Stimulated activated CD4-positive, alpha-beta T cell treated with anti-CD3 and anti-CD28 coated beads, Interleukin-4, amount 100 ng/mL, for 24 hours (primary cell): ENCODE results near the gene MACC1.
"Not testable (repeated sequence)": the region's sequence is repeated elsewhere in the genome, so short reads cannot be mapped to it uniquely, and the experiment has no call there.

Experiments
- DNase-seq: peaks from one replicate; pipeline ENCODE4 v3.0.0-alpha.2; 2020

Gene MACC1

DNA sequence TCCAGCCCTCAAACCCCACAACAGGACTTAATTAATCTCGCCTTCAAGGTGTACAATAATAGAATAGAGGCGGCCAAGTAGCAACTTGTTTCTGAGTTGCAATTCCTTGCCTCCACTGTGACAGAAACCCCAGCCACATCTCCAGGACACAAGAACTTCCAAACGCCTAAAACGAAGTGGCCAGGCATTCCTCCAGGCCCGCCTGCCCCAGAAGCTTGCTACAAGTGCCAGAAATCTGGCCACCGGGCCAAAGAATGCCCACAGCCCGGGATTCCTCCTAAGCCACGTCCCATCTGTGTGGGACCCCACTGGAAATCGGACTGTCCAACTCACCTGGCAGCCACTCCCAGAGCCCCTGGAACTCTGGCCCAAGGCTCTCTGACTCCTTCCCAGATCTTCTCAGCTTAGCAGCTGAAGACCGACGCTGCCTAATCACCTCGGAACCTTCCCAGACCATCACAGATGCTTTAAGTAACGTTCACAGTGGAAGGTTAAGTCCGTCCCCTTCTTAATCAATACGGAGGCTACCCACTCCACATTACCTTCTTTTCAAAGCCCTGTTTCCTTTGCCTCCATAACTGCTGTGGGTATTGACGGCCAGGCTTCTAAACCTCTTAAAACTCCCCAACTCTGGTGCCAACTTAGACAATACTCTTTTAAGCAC lies 94.4 kb downstream of the MACC1 start:
- not testable (repeated sequence) for DNase-seq

DNA sequence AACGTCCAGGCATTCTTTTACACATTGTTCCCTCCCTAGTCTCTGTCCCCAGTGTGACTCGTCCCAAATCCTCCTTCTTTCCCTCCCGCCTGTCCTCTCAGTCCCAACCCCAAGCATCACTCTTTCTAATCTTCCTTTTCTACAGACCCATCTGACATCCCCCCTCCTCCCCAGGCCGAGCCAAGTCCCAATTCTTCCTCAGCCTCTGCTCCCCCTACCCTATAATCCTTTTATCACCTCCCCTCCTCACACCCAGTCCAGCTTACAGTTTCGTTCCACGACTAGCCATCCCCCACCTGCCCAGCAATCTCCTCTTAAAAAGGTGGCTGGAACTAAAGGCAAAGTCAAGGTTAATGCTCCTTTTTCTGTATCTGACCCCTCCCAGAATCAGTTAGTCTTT lies 95.1 kb downstream of the MACC1 start:
- DNase-seq: no peak

DNA sequence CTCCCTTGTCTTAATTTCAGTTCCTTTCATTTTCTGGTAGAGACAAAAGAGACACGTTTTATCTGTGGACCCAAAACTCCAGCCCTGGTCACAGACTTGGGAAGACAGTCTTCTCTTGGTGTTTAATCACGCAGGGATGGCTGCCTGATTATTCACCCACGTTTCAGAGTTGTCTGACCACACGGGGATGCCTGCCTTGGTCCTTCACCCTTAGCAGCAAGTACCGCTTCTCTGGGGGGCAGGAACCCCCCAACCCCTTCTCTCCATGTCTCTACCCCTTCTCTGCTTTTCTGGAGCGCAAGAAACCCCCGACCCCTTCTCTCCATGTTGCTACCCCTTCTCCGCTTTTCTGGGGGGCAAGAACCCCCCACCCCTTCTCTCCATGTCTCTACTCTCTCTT lies 95.8 kb downstream of the MACC1 start:
- DNase-seq: no peak

DNA sequence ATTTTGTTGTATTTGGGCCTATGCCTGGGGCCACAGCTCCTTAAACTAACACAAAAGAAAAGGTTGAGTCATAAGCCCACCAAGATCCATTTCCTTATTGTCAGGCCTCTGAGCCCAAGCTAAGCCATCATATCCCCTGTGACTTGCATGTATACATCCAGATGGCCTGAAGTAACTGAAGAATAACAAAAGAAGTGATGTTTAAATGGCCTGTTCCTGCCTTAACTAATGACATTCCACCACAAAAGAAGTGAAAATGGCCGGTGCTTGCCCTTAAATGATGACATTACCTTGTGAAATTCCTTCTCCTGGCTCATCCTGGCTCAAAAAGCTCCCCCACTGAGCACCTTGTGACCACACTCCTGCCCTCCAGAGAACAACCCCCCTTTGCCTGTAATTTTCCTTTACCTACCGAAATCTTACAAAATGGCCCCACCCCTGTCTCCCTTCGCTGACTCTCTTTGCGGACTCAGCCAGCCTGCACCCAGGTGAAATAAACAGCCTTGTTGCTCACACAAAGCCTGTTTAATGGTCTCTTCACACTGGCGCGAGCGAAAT lies 96.5 kb downstream of the MACC1 start:
- not testable (repeated sequence) for DNase-seq

DNA sequence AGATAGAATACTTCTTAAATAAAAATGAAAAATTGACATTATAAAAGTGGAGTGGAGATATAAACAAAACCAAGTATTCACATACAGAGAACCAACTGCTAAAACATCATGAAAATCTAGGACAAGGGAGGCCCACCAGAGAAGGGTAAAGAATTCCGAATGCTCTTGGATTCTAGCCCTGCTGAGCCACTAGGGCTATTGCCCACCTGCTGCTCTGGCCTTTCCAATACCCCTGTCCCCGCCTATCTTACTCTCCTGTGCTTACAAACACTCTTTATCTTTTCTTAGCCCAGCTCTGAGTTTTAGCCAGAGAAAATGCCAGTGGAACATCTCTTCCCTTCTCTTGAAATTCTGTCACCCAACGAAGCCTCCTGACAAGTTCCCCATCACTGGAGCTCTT lies 100.3 kb downstream of the MACC1 start:
- no peak for DNase-seq

DNA sequence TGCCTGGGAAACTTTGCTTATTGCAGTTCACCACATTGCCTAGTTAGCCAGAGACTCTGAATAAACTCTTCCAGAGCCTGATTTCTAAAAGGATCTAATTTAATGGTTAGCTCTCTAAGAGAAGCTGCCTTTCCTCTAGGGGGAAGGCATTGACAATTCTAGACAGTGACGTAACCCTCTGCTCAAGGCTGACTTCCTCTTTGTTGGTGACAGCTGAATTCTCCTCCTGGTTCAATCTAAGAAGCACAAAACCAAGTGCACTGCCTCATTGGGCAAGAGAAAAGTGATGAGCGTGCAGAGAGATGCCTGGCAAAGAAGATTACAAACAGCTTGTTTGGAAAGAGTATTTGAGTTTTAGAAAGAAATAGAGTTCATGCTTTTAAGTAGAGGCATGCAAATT lies 102.7 kb downstream of the MACC1 start:
- DNase-seq: no peak

DNA sequence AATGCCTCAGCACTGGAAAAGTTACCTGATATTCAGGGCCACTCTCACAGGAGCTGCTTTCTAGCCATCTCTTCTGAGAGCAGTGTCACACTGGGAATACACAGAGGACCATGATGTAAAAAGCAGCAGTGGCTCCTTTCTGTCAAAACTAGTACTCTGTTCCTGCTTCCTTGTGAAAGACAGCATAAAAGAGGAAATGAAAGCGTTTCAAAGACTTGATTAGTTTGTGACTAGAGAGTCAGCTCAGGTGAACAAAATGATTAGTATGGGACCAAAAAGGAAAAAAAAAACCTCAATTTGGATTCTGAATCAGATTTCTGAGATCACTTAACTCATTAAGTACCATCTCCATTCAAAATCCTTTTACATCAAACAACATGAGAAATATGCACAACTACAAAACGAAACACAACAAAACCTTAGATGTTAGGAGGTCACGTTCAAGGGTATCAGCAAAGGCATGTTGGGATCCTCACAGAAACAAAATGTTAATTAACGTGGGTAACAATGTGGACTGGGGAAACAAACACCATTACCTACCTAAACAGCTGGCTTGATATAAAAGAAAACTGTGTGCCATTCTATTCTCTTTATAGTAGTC lies 103.7 kb downstream of the MACC1 start:
- DNase-seq: no peak

DNA sequence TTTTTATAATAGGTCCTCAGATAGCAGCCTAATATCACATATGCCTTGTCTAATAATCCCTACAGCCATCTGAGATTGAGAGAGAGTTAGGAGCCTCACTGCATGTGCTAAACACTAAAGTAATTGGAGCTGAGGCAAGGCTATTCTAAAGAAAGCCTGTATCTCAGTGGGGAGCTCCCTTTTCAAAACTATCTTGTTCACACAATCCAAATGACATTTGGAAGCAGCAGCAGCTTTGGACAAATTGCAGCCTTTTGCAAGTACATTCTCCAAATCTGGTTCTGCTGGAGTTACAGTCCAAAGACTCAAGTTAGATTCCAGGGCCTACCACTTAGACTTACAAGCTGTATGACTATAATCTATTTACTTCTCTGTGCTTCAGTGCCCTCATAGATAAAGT lies 104.5 kb downstream of the MACC1 start:
- DNase-seq: no peak

DNA sequence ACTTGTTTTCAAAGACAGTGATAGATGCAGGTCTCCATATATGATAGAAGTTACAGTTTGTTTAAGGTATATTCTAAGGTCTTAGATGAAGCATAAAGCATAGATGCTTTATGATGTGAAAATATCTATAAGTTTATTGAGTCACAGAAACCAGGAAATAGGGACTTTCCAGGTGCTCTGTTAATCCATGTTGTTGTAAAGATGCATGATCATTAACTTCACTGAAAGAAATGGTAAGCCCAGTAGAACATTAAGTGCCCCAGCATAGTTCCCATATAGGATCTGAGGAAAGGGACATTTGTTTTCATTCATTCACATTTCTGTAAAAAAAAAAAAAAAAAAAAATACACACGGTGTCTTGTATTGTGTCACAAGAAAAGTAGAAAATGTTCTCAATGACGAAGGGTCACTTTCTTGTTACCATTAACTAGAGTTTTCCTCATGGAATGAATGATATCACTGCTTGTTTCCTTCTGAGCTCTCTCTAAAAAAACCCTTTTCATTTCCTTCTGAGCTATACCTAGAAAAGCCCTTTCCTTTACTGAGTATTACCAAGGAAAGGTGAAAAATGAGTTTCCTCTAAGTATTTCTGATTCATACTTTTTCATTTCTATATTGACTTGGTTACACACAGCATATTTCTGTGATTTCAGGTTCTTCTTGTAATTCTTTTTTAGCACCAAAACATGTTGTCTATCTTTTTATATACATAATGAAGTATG lies 105.2 kb downstream of the MACC1 start:
- no peak for DNase-seq

DNA sequence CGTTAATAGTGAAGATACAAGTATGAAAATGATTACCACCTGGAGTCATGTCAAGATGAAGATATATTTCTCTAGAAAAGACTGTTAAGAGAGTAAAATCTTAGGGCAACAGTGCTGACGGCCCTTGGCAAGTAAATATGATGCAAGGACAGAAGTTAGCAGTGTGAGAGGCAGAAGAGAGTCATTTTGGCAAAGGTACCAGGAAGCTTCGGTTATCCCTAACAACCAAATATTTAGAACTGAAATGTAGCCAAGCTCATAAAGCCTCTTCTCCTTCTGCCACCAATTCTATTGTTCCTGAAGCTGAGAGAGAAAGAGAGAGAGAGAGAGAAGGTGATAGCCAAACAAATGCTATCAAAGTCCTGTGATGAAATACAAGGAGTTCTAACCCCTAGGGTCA lies 109.6 kb downstream of the MACC1 start:
- no peak for DNase-seq

DNA sequence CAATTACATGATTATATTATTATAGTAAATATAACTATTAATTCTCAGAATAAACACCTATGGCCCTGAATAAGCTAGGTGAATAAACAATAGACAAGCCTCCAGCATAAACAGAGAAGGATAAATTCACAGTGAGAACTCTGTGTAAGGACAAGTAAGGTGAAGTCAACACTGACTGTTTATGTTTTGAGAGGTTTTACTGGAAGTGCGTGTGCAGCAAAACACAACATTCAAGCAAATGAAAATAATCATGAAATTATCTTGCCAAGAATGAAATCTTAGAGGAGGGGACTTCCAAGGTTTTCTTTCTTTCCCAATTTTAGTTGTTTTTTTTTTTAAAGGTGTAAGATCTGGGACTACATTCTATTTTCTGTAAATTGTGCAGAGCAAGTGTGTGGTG lies 112.5 kb downstream of the MACC1 start:
- no peak for DNase-seq

DNA sequence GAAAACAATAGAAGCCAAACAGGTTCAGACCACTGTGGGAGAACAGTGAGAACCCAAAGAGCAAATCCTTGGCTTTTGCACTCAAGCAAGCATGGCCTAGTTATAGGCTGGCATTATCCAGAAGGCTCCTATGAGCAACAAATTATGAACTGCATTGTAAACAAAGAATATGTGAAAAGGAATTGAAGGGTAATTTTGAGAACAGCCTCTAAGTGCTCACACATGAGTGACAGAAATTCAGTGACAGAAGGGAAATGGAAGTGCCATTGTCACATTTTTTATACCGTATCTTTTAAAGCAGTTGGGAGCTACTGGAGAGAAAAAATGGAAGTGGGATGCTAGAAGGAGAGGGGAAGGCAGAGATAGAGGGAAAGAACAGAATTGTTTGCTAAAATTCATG lies 114.2 kb downstream of the MACC1 start:
- DNase-seq: no peak

DNA sequence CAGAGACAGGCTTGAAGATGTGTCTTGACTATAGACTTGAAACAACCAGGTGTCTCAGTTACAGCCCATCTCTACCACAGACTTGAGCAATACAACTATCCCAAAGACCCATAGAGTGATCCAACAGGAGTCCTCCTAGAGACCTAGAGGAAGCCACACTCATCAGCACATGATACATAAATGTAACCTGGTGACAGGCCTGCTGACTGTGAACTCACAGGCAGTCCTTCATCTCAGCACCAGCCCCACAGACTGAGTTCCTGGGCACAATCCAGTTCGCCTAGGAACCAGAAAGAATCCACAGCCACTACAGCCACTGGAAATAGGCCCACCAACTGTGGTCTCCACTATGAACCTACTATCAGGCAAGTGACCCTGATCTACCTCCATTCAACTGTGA lies 121.3 kb downstream of the MACC1 start:
- no peak for DNase-seq

DNA sequence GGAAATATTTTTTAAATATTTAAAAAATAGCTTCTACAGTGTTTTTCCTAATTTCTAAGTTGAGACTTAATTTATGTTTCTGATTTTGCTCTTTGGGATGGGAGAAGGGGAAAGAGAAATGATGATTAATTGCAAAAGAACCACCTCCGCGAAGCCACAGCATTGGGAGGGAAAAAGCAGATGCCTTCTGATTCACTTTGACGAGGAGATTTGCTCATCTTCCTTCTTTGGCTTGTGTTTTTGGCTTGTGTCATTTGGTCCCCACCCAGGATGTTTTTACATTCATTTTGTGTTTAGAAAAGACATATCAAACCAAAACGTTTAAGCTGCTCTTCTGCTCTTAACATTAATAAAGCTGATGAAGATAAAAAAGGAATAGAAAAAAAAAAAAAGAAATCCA lies 121.7 kb downstream of the MACC1 start:
- no peak for DNase-seq

DNA sequence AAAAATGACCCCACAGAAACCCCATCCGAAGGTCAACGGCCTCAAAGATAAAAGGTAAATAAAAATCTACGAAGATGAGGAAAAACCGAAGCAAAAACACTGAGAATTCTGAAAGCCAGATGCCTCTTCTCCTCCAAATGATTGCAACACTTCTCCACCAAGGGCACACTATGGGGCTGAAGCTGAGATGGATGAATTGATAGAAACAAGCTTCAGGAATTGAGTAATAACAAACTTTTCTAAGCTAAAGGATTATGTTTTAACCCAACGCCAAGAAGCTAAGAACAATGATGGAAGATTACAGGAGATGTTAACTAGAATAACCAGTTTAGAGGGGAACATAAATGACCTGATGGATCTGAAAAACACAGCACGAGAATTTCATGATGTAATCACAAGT lies 127.8 kb downstream of the MACC1 start:
- DNase-seq: no peak

DNA sequence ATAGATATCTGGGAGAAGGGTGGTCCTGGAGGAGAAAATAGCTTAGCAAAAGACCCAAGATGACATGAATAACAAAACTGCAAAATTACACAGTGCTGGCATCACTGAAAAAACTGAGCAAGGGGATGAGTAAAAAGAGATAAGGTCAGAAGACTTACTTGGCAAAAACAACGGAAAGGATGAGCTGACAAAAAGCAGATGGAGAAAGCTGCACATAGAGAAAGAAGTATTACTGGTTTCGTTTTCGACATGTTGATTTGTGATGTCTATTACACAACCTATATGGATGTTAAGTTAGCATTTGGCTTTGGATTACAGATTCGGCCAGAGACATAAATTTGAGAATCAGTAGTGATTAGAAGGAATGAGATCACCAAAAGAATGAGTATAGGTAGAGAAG lies 132.1 kb downstream of the MACC1 start:
- DNase-seq: no peak
